Measurements from ENCODE around the gene IP6K3.

The IP6K3 gene

DNA sequence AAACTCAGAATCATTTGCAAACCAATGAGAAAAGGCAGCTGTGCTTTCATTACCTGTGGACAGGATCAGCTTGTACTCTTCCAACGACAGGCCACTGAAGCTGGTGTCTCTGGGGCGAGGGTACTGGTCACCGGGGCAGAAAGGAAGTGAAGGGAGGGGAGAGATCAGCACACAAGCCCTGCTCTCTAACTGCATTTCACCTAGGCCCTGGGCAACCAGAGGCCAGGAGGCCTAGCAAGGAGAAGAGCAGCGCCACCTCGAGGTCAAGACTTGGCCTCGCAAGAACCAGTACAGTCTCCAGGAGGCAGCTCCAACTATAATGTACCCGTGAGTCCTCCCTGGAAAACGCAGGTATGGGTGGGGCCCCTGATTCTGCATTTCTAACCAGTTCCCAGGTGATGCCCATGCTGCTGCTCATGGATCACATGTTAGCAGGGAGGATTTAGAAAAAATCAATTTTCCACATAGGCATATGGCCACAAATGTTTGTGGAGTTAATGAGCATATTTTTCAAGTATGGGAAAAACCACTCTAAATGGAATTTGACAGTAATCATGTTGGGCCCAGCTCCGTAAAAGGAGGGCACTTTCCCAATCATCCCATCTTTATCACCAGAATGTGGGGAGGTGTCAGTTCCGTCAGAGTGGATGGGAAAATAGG, 46.2 kb downstream of the IP6K3 start:
- H3K9ac ChIP-seq (ENCODE audit: low read length), result no peak overlapping the region
- H3K4me3 ChIP-seq (ENCODE audit: low read length), result no peak overlapping the region
- H3K36me3 ChIP-seq (replicated peaks; ENCODE audit: low read depth, low read length), result peaks cover 18% of the 10 kb centered on the region
- H3K4me2 ChIP-seq (ENCODE audit: low read length), result no peak overlapping the region
- no peak overlapping the region; the same call in 1 of the 2 replicates for H3K27ac ChIP-seq (ENCODE audit: low read length)
- no peaks in the 10 kb centered on the region for H4K20me1 ChIP-seq (ENCODE audit: insufficient read depth, low read length)
- H3K27me3 ChIP-seq (ENCODE audit: low read depth, low read length), result no peaks in the 10 kb centered on the region
- no peak overlapping the region for H2AFZ ChIP-seq (ENCODE audit: low read depth, low read length)
- no peak for TF ChIP-seq EZH2phosphoT487 (IDR thresholded peaks at IDR 0.05; ENCODE audit: low read depth)
- TF ChIP-seq, protein P1, sequence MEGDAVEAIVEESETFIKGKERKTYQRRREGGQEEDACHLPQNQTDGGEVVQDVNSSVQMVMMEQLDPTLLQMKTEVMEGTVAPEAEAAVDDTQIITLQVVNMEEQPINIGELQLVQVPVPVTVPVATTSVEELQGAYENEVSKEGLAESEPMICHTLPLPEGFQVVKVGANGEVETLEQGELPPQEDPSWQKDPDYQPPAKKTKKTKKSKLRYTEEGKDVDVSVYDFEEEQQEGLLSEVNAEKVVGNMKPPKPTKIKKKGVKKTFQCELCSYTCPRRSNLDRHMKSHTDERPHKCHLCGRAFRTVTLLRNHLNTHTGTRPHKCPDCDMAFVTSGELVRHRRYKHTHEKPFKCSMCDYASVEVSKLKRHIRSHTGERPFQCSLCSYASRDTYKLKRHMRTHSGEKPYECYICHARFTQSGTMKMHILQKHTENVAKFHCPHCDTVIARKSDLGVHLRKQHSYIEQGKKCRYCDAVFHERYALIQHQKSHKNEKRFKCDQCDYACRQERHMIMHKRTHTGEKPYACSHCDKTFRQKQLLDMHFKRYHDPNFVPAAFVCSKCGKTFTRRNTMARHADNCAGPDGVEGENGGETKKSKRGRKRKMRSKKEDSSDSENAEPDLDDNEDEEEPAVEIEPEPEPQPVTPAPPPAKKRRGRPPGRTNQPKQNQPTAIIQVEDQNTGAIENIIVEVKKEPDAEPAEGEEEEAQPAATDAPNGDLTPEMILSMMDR (IDR thresholded peaks at IDR 0.05; ENCODE audit: low read depth, low read length), result peak; percentile 69
- H3K79me2 ChIP-seq (ENCODE audit: low read length), result no peaks in the 10 kb centered on the region
- H3K9me3 ChIP-seq (ENCODE audit: insufficient read depth, low read length), result no peaks in the 10 kb centered on the region
- peaks cover 4% of the 10 kb centered on the region for H3K4me1 ChIP-seq (ENCODE audit: low read length)

DNA sequence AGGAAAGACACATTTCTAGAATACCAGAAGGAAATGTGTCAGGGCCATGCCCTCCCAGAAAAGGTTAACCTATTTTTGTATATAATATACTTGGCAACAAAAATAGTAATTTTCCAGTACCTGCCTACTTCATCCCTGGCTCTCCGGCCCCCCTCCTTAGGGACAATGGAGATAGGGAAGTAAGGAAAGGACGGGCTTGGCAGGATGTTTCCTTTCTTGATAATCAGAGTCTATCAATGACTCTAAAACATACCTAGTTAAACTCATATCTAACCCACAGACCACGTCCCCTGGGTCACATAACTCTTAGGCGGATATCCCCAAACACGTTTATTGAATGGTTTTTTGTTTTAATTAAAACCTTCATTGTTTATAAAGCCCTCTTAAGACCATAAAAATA, 47.0 kb downstream of the IP6K3 start:
- Histone ChIP-seq H3K9ac (ENCODE audit: low read length) (no peak overlapping the region), H3K4me2 (ENCODE audit: low read length) (no peak overlapping the region), H3K4me1 (ENCODE audit: low read length) (peaks cover 4% of the 10 kb centered on the region)

DNA sequence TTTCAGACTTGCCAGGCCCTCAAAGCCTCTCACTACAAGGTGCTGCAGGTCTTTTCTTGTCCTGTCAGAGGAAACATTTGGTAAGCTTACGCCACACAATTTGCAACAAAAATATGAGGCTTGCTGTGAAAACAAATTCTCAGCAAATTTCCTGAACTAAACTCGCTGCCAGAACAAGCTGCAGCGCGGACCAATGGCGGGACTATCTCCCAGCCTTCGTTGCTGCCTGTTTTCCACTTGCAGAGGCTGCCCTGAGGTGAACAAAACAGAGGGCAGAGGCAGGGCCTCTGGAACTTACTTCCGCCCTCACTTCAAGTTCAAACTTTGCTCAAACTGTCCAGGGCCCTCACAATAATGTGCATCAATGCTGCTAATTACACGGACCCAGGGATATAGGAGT, 47.6 kb downstream of the IP6K3 start:
- no peak overlapping the region for H3K9ac ChIP-seq (ENCODE audit: low read length)
- H3K4me1 ChIP-seq (ENCODE audit: low read length), result peaks cover 4% of the 10 kb centered on the region
- H3K4me2 ChIP-seq (ENCODE audit: low read length), result no peak overlapping the region
- H4K20me1 ChIP-seq (ENCODE audit: insufficient read depth, low read length), result no peaks in the 10 kb centered on the region
- peaks cover 19% of the 10 kb centered on the region for H3K36me3 ChIP-seq (replicated peaks; ENCODE audit: low read depth, low read length)
- no peaks in the 10 kb centered on the region for H3K9me3 ChIP-seq (ENCODE audit: insufficient read depth, low read length)
- TF ChIP-seq EZH2phosphoT487 (IDR thresholded peaks at IDR 0.05; ENCODE audit: low read depth), result no peak
- TF ChIP-seq, protein P1 (IDR thresholded peaks at IDR 0.05; ENCODE audit: low read depth, low read length), result no peak
- H3K27me3 ChIP-seq (ENCODE audit: low read depth, low read length), result no peaks in the 10 kb centered on the region
- H3K79me2 ChIP-seq (ENCODE audit: low read length), result no peaks in the 10 kb centered on the region
- no peak overlapping the region for H3K27ac ChIP-seq (ENCODE audit: low read length)
- H2AFZ ChIP-seq (ENCODE audit: low read depth, low read length), result no peak overlapping the region
- no peak overlapping the region for H3K4me3 ChIP-seq (ENCODE audit: low read length)

More for the DNA sequence above, 47.0 kb downstream of the IP6K3 start:
- peaks cover 19% of the 10 kb centered on the region for H3K36me3 ChIP-seq (replicated peaks; ENCODE audit: low read depth, low read length)
- no peaks in the 10 kb centered on the region for H3K27me3 ChIP-seq (ENCODE audit: low read depth, low read length)
- no peak overlapping the region for H3K4me3 ChIP-seq (ENCODE audit: low read length)
- no peaks in the 10 kb centered on the region for H3K79me2 ChIP-seq (ENCODE audit: low read length)
- H3K27ac ChIP-seq (ENCODE audit: low read length), result no peak overlapping the region
- H4K20me1 ChIP-seq (ENCODE audit: insufficient read depth, low read length), result no peaks in the 10 kb centered on the region
- TF ChIP-seq EZH2phosphoT487 (IDR thresholded peaks at IDR 0.05; ENCODE audit: low read depth), result no peak
- no peak overlapping the region for H2AFZ ChIP-seq (ENCODE audit: low read depth, low read length)
- no peaks in the 10 kb centered on the region for H3K9me3 ChIP-seq (ENCODE audit: insufficient read depth, low read length)

DNA sequence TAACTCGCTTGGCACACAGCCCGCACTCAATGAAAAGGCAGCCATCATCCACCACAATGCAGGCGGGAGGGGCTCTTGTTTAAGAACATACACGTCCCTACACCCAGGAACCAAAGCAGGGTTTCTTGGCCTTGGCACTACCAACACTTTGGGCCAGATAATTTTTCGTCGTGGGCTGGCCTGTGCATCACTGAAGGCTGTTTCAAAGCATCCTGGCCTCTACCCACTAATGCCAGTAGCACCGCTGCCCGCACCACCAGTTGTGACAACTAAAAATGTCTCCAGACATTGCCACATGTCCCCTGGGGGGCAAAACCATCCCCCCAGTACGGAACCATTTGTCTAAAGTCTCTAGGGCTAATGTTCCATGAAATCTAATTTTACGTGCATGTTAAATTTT, 48.2 kb downstream of the IP6K3 start:
- H3K4me2 ChIP-seq (ENCODE audit: low read length), result no peak overlapping the region
- TF ChIP-seq, protein P1 (IDR thresholded peaks at IDR 0.05; ENCODE audit: low read depth, low read length), result no peak
- no peak for TF ChIP-seq EZH2phosphoT487 (IDR thresholded peaks at IDR 0.05; ENCODE audit: low read depth)
- peaks cover 4% of the 10 kb centered on the region for H3K4me1 ChIP-seq (ENCODE audit: low read length)
- no peak overlapping the region for H2AFZ ChIP-seq (ENCODE audit: low read depth, low read length)
- no peaks in the 10 kb centered on the region for H3K79me2 ChIP-seq (ENCODE audit: low read length)
- no peak overlapping the region for H3K4me3 ChIP-seq (ENCODE audit: low read length)
- H3K9me3 ChIP-seq (ENCODE audit: insufficient read depth, low read length), result no peaks in the 10 kb centered on the region
- H3K9ac ChIP-seq (ENCODE audit: low read length), result no peak overlapping the region
- peaks cover 19% of the 10 kb centered on the region for H3K36me3 ChIP-seq (replicated peaks; ENCODE audit: low read depth, low read length)
- no peaks in the 10 kb centered on the region for H3K27me3 ChIP-seq (ENCODE audit: low read depth, low read length)
- H4K20me1 ChIP-seq (ENCODE audit: insufficient read depth, low read length), result no peaks in the 10 kb centered on the region
- no peak overlapping the region for H3K27ac ChIP-seq (ENCODE audit: low read length)

Measured in OCI-LY3 (cell line).